GM23248 (cell line): ENCODE data around the gene PPP6R1.

Experiments
- EZH2 ChIP-seq: fragments of 200-600 bp; sonication (generic); IDR thresholded peaks from 2 replicates; pipeline ENCODE4 v1.6.1; 2018; ENCODE audit warnings: antibody characterized with exemption, mild to moderate bottlenecking; ENCODE audit not compliant: insufficient read depth, poor library complexity, severe bottlenecking
- EZH2phosphoT487 ChIP-seq: fragments of 200-600 bp; sonication (generic); IDR thresholded peaks from 2 replicates; pipeline ENCODE4 v1.6.1; 2018; ENCODE audit warnings: antibody characterized with exemption, moderate library complexity, mild to moderate bottlenecking, low read depth; ENCODE audit not compliant: insufficient read depth

DNA sequence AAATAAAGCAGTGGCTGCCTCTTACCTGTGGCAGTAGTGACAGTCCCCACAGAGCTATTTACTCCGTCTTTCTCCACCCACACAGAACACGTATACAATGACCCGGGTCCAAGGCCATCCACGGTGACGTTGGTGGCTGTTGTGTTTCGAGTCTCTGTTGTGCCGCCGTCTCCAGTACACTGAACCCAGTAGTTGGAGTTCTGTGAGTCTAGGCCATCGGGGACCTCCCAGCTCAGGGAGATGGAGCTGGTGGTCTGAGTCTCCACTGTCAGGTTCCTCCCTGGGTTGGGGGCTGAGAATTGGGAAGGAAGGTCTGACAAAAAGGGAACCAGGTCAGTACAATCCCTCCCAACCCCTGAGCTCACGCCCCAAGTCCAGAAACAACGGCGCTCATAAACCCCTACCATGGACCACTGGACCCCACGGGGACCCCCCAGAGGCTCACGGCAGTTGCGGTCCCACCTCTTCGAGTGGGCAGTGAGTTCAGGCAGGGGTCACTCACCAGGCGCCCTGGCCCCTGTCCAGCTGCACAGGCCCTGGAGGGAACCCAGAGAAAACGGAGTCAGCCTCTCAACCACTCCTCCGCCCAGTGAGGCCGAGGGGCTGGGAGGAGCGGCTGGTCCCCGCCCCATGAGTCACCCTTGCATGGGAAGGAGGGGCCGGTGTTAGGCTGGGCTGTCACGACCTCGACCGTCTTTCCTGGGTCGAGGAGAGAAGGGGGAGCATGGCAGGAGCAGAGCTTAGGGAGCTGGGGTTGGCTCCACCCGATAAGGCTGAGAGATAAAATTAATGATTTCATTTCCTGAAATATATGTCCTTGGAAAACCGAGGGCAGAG is 51.9 kb downstream of the PPP6R1 start:
- TF ChIP-seq EZH2 (no peak), EZH2phosphoT487 (no peak)
